Stimulated activated CD8-positive, alpha-beta memory T cell treated with anti-CD3 and anti-CD28 coated beads, Interleukin-12 subunit alpha, Interleukin-12 subunit beta, amount 100 ng/mL, for 1 hour (primary cell): ENCODE results near the gene CDH4.

Experiments used
- DNase-seq: peaks from one replicate; pipeline ENCODE4 v3.0.0-alpha.2; 2020; ENCODE audit warnings: low read depth

CDH4 gene

GRCh38 chr20:61790116-61790827, 538.2 kb downstream of the CDH4 start:
- no peak for DNase-seq

DNA sequence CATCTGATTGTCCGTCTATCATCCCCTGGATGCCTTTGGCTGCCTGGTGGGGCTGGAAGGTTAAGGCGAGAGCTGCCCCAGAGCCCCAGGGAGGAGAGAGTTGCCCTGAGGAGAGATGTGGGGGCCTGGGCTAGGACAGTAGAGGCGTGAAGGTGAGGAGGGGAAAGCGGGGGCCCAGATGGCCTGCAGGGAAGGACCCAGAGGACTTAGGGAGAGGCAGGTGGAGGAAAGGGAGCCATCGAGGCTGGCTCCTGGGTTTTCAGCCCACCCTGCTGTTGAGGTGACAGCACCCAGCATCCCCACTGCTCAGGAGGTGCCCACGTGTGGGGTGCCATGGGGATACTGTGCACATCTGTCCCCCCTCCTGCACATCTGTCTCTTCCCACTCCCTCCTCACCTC, 539.9 kb downstream of the CDH4 start:
- DNase-seq, result no peak

GRCh38 chr20:61795669-61796630, 543.9 kb downstream of the CDH4 start:
- DNase-seq, result no peak

- no peak for DNase-seq
Observed at GRCh38 chr20:61796738-61797137, 544.7 kb downstream of the CDH4 start.

DNA sequence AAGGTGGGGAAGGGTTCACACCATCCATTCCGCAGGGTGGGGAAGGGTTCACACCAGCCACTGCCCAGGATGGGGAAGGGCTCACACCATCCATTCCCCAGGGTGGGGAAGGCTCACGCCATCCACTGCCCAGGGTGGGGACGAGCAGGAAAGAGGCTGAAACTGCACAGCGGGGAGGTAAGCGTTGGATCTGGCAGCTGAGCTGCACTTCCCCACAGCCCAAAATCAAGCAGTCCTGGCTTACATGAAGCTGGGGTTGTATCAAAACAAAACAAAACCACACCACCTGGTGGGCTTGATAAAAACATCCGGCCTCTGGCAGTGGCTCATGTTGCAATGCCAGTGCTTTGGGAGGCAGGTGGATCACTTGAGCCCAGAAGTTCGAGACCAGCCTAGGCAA, 545.1 kb downstream of the CDH4 start:
- no peak for DNase-seq

DNA sequence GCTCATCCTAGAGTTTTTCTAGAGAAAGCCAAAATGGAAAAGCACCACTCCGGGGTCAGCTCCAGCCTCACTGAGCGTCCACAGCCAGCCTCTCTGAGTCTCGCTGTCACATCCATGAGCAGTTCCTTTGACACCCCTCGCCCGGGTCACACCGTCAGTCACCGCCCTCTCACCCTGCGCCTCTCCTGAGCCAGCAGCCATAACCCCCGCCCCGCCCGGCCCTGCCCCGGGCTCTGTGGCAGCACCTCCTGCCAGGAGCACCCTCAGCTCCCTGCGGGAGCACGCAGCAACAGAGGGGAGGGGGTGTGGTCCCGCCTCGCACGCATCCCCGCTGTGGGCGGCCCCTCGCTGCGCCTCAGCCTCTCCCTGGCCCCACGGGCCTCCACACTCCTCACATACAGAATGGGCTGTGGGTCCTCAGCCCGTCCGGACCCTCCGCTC, 545.9 kb downstream of the CDH4 start:
- no peak for DNase-seq

DNA sequence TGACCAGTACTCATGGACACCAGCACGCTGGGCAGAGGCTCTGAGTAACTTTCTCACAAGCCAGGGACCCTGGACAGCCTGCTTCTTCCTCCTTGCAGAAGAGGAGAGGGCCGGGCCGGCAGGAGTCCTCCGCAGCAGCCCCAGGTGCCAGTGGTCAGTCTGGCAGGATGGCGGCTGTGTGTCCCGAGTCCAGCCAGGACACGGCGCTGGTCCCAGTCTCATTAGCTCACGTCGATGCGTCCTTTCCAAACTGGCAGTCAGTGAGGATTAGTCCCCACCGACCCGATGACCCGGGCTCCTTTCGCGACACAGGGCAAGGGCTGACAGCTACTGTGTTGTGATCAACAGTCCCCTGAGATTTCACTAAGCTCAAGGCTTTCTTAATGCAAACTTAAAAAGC, 546.6 kb downstream of the CDH4 start:
- no peak for DNase-seq

- no peak for DNase-seq
Observed at GRCh38 chr20:61799394-61799923, 547.4 kb downstream of the CDH4 start.

DNA sequence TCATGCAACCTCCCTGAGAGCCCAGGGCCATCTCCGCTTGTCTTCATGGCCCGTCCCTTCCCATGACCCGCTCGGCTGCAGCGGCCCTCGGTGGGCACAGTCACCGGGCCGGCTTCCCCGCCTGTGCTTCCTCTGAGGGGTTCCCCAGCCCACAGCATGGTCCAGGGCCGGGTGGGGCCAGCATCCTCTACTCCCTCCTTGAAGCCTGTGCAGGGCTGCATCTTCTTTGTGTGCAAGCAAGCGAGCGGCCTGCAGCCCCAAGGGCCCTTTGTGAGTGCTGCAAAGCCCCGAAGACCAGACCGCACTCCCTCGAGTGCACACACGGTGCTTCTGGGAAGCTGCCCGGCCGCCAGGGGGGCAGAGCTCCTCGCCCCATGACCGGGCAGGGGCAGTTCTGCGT, 547.9 kb downstream of the CDH4 start:
- no peak for DNase-seq

- DNase-seq, result no peak
Observed at GRCh38 chr20:61800359-61801064, 548.5 kb downstream of the CDH4 start.

DNA sequence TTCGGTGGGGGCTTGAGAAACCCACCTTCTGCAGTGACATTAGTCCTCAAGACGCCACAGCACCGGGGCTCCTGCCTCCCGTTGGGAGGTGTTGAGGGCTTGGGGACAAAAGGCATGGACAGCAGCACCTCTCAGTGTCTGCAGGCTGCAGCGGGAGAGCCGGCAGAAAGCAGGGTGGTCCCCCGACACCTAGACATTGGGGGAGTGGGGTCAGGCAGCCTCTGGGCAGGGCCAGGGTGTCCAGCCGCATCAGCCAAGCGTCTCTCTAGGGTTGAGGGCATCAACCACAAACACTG, 549.0 kb downstream of the CDH4 start:
- DNase-seq, result no peak

- no peak for DNase-seq
Observed at GRCh38 chr20:61801428-61801827, 549.4 kb downstream of the CDH4 start.

DNA sequence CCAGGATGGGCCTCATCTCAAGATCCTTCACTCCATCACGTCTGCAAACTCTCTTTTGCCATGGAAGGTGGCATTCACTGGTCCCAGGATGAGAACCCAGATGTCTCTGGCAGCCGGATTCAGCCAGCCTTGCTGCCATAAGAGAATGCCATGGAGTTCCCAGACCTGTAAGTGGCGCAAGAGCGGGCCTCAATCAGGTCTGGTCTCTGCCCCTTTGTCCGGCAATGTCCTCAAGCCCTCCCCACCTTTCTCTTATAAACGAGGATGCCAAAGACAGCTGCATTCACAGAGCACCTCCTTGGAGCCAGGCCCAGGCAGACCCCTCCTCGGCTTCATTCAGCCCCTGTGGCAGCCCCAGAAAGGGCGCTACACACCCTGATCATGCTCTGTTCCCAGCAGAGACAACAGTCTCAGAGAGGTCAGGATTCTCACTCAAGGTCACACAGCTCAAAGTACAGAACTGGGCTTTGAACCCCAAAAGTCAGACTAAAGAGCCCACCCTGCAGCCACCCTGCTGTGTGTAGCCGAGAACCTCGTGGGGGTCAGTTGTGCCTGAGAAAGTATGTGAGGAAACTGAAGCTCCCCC, 549.9 kb downstream of the CDH4 start:
- no peak for DNase-seq

DNA sequence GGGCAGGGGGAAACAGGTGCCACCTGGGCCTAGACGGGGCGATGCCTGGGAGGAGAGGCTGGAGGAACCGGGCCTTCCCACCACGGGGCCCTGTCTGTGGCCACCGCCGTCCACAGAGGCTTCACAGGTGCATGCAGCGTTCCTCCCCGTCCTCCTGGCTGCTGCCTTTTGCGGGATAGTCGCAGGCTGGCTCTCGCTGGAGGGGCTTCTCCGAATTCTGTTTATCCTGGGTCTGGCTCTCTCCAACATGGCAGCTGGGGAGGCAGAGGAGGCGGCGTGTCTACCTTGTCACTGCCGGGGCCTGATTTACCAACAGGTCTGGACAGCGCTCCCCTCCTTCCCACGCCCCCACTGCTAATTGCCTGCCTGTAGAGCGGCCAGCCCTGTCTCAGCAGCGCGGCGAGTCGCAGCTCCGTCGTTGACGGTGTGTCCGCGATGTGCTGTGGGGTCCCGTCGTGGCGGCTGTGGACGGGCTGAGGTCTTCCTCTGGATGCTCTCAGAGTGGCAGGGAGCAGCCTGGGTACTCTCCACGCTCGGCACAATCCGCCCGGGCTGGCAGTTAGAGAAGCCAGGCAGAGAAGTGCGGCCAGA, 550.8 kb downstream of the CDH4 start:
- no peak for DNase-seq

DNA sequence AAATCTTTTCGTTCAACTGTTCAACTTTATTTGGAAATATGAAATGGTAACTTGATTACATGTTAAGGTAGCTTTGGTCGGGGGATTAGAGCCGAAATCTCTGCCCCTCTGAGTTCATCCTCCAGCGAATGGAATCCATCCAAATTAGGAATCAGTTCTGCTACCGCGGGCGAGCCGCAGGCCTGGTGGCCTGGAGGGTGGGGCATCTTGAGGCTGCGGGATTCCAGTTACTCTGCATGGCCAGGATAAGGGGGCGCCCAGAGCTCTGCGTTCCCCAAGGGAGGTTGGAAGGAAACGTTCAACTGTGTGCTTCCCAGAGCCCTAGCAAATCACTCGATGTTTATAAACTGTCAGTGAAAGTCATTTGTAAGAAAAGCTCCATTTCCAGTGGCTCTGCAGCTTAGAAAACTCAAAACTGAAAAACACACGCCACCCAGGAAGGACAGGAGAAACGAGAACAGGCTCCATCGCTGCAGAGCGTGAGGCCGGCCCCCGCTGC, 551.4 kb downstream of the CDH4 start:
- no peak for DNase-seq

DNA sequence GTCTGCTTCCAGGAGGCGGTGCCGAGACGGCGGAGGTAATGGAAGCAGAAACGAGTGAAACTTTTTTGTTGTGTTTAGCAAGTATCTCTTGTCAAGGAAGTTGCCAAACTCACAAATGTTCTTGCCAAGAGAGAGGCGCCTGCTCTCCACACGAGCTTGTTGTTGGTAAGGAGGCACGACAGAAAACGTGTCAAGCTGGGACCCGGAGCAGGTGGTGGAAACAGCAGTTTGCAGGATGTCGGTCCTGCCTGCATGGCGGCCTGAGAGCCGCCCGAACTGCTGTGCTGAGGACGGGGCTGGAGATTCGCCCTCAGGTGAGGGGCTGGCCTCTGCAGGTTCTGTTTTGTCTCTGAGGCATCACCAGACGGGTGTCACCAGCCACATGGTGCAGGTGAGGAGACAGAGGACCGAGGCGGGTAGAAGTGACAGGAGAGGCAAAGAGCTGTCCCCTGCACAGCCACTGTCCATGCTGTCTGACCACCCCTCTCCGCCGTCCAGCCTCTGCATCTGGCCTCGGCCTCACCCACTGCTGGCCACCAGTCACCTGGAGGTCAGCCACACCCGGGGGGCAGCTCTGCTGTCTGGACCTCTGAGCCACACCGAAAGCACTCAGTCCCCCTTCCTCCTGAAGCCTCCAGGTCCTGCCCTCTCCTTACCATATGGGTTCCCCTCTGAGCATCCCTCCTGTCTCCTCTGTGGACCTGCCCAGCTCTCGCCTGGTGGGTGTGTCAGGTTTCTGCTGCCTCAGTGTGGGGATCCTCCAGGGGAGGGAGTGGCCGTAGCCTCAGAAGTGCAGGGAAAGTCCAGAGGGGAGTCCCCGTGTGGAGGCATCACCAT, 552.1 kb downstream of the CDH4 start:
- no peak for DNase-seq

DNA sequence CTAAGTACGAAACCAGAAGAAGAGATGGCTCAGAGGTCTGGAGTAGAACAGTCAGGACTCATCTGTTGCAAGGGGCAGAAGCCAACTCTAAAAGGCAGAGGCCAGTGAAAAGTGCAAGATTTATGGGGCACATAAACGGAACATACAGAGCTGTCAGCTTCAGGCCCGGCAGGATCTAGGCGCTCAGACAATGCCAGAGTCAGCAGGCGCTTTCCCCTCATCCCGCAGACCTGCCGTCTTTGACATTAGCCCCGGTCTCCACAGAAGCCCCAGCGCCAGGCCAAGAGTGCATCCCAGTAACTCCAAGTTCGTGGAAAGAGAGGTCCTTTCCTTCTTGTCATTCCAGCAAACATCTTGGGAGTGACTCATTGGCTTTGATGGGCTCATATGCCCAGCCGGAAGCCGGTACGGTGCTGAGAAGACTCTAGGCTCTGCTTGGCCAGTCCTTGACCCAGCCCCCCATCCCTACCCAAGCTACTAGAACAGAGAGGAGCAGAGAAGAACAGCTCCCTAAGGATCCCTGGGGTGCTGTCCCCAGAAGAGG, 552.8 kb downstream of the CDH4 start:
- no peak for DNase-seq

DNA sequence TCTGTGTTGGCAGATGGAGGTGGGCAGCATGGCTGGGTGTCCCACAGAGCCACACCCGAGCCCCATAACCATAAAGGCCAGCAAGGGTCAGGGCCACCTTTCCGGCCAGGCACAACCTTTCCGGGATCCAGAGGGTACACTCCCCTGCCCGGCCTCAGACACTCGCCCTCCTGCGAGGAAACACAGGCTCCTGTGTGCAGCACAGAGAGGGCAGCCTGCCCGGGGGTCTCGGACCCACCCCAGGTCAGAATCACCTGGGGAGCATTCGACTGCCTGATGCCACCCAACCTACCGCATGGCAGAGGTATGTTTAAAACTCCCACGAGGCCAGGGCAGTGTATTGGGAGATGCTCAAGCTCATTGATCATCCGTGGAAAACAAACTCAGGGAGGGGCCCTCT, 553.3 kb downstream of the CDH4 start:
- no peak for DNase-seq

- DNase-seq, result no peak
Observed at GRCh38 chr20:61805781-61806180, 553.7 kb downstream of the CDH4 start.

GRCh38 chr20:61806314-61806713, 554.3 kb downstream of the CDH4 start:
- DNase-seq, result no peak
